Ishikawa (cell line): ENCODE results near the gene EPGN.

ENCODE experiments used
- CEBPB ChIP-seq: IDR thresholded peaks from 2 replicates; pipeline ENCODE4 v1.6.1; 2012
- MAX ChIP-seq: IDR thresholded peaks from 2 replicates; pipeline ENCODE4 v1.6.1; 2012
- TCF12 ChIP-seq: IDR thresholded peaks from 2 replicates; pipeline ENCODE4 v1.6.1; 2012; ENCODE audit warnings: low read depth
- YY1 ChIP-seq: IDR thresholded peaks from 2 replicates; pipeline ENCODE4 v1.6.1; 2012; ENCODE audit warnings: low read depth
- TF ChIP-seq, protein P1 (sequence below): IDR thresholded peaks from 2 replicates; pipeline ENCODE4 v1.6.1; 2012

GRCh38 chr4:74283614-74284013 lies 24.7 kb upstream of the EPGN start:
- TF ChIP-seq CEBPB (no peak), MAX (no peak), TCF12 (no peak), YY1 (no peak)
- TF ChIP-seq, protein P1, sequence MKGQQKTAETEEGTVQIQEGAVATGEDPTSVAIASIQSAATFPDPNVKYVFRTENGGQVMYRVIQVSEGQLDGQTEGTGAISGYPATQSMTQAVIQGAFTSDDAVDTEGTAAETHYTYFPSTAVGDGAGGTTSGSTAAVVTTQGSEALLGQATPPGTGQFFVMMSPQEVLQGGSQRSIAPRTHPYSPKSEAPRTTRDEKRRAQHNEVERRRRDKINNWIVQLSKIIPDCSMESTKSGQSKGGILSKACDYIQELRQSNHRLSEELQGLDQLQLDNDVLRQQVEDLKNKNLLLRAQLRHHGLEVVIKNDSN = no peak
